CD4-positive, alpha-beta T cell (primary cell): Measurements from ENCODE around the gene FGF13. TPM values are rescaled to one million over a fixed set of nuclear protein-coding genes. Genes with fewer than 3 reads are reported as not detected.

ENCODE experiments used
- ATAC-seq: fragments of 200-7000 bp; cut with Tn5 transposase; one replicate; pipeline ENCODE4 v1.10.0; 2022; ENCODE audit warnings: mild to moderate bottlenecking; ENCODE audit not compliant: poor library complexity
- CTCF ChIA-PET: fragments of 350-600 bp; sonication (Branson Sonifier 250); formaldehyde crosslinking; loops from one replicate; lab custom pipeline; 2021; ENCODE audit warnings: antibody characterized with exemption, inconsistent platforms; lab: Charles Lee
- POLR2A ChIA-PET: fragments of 350-600 bp; sonication (Branson Sonifier 250); formaldehyde crosslinking; loops from one replicate; lab custom pipeline; 2021; ENCODE audit warnings: antibody characterized with exemption, inconsistent platforms; lab: Charles Lee
- DNase-seq, 14 experiments: peaks; one replicate each; pipeline ENCODE4 v3.0.0-alpha.2; 2013 to 2020; ENCODE audit warnings: mixed read lengths in 2 of 14
- H3K27ac ChIP-seq, 2 donors: one replicate each; pipeline versions ENCODE4 v1.5.1 to v1.7.0; 2013; ENCODE audit warnings: low read length in 2 of 2, low read depth in 1 of 2, mild to moderate bottlenecking in 1 of 2
- H3K27me3 ChIP-seq, 2 experiments: 1 replicate in 1 of 2; 2 replicates in 1 of 2; pipeline versions ENCODE4 v1.6.1 to v1.7.0; 2013; ENCODE audit warnings: low read length in 2 of 2, control low read depth in 1 of 2, mild to moderate bottlenecking in 1 of 2, moderate library complexity in 1 of 2; ENCODE audit not compliant: insufficient read depth in 2 of 2, control insufficient read depth in 1 of 2
- H3K36me3 ChIP-seq: one replicate; pipeline ENCODE4 v1.6.1; 2013; ENCODE audit warnings: low read length, control low read depth; ENCODE audit not compliant: insufficient read depth
- H3K4me1 ChIP-seq: one replicate; pipeline ENCODE4 v1.6.1; 2013; ENCODE audit warnings: low read length, control low read depth; ENCODE audit not compliant: insufficient read depth
- H3K4me3 ChIP-seq: one replicate; pipeline ENCODE4 v1.5.1; 2013; ENCODE audit warnings: mild to moderate bottlenecking, low read length, moderate library complexity
- H3K9me3 ChIP-seq, 2 experiments: 1 replicate in 1 of 2; 2 replicates in 1 of 2; pipeline versions ENCODE4 v1.6.1 to v1.7.0; 2013; ENCODE audit warnings: low read length in 2 of 2, mild to moderate bottlenecking in 2 of 2, control low read depth in 1 of 2, moderate library complexity in 1 of 2; ENCODE audit not compliant: control insufficient read depth in 1 of 2, insufficient read depth in 1 of 2
- H3K27ac Mint-ChIP-seq: one replicate; pipeline ENCODE4 v1.8.0; 2020; ENCODE audit warnings: mixed read lengths
- H3K27me3 Mint-ChIP-seq: one replicate; pipeline ENCODE4 v1.8.0; 2021; ENCODE audit warnings: mixed read lengths
- H3K36me3 Mint-ChIP-seq: one replicate; pipeline ENCODE4 v1.8.0; 2021; ENCODE audit warnings: low read depth, mixed read lengths
- H3K4me1 Mint-ChIP-seq: one replicate; pipeline ENCODE4 v1.8.0; 2021; ENCODE audit warnings: low read depth, mixed read lengths
- H3K4me3 Mint-ChIP-seq: one replicate; pipeline ENCODE4 v1.8.0; 2020; ENCODE audit warnings: mild to moderate bottlenecking, mixed read lengths
- H3K9me3 Mint-ChIP-seq: one replicate; pipeline ENCODE4 v1.8.0; 2020; ENCODE audit warnings: mixed read lengths
- CTCF ChIP-seq: fragments of 200-600 bp; IDR thresholded peaks from one replicate; pipeline ENCODE4 v1.8.0; 2022; ENCODE audit warnings: antibody characterized with exemption, mild to moderate bottlenecking
- intact Hi-C, 2 experiments: fragments of 100-400 bp; cut with DNase I in 1 of 2; cut with micrococcal nuclease in 1 of 2; formaldehyde crosslinking; loops; one replicate each; pipeline versions ENCODE4 v1.15.1 to v1.9.0; 2023 to 2025; cut with DNase I, micrococcal nuclease
- polyA plus RNA-seq, 2 donors: library from polyadenylated mRNA; unstranded; fragments of 120-200 nt; gene quantifications; one replicate each; pipeline ENCODE4 v1.2.1, GENCODE V29; 2013
- total RNA-seq, 174 experiments: library from RNA in 2 of 174; stranded (reverse) in 2 of 174; gene quantifications; one replicate each; pipeline ENCODE4 v1.2.3 and lab custom pipeline; 2021 to 2026

Gene FGF13
- total RNA-seq = not detected
- not detected for polyA plus RNA-seq (2013, experiment 1 of 2)
- polyA plus RNA-seq (2013, experiment 2 of 2) = 1.5 TPM
- total RNA-seq (lab: John Stamatoyannopoulos, UW) = 0 to 0.32 (median 0) reads per million in 172 experiments

- Histone ChIP-seq H3K27ac (no peak within 1 kb of the TSS), H3K4me3 (no peak within 1 kb of the TSS), H3K9me3 (no peaks in the 10 kb centered on the region), H3K36me3 (no peaks in the 10 kb centered on the region), H3K27me3 (peaks cover 11 to 14% of the 10 kb centered on the region in 2 experiments), H3K4me1 (no peaks in the 10 kb centered on the region)
- Mint-ChIP-seq H3K4me1 (no peaks in the 10 kb centered on the region), H3K27ac (no peak within 1 kb of the TSS), H3K4me3 (no peak within 1 kb of the TSS), H3K27me3 (peaks cover 52% of the 10 kb centered on the region), H3K36me3 (no peaks in the 10 kb centered on the region), H3K9me3 (no peaks in the 10 kb centered on the region)
- intact Hi-C loops = no loop called here
- ATAC-seq (no peak), DNase-seq (no peak)
- ChIA-PET CTCF (no interaction called here), POLR2A (no interaction called here)
- no peak for TF ChIP-seq CTCF
Observed at GRCh38 chrX:138711399-138712347, at the start of gene FGF13. FGF13 (minus strand) TSS chrX:138711717; CDS start chrX:138711003, 714 bp downstream.

- CTCF ChIA-PET = no interaction called here
- H3K27ac ChIP-seq = no peak overlapping the region
- ATAC-seq (no peak), DNase-seq (no peak)
- H3K36me3 Mint-ChIP-seq = no peaks in the 10 kb centered on the region
- no peaks in the 10 kb centered on the region for H3K9me3 ChIP-seq
- H3K27me3 Mint-ChIP-seq = no peaks in the 10 kb centered on the region
- no peak for TF ChIP-seq CTCF
- intact Hi-C loops = no loop called here
- H3K4me3 Mint-ChIP-seq = no peak overlapping the region
- no peaks in the 10 kb centered on the region for H3K27me3 ChIP-seq
- no peaks in the 10 kb centered on the region for H3K4me1 ChIP-seq
- H3K36me3 ChIP-seq = no peaks in the 10 kb centered on the region
- H3K4me1 Mint-ChIP-seq = no peaks in the 10 kb centered on the region
- H3K4me3 ChIP-seq = no peak overlapping the region
- H3K27ac Mint-ChIP-seq = no peak overlapping the region
- no peaks in the 10 kb centered on the region for H3K9me3 Mint-ChIP-seq
- POLR2A ChIA-PET = no interaction called here
Observed at GRCh38 chrX:138759217-138759943, 47.9 kb upstream of the FGF13 start.

GRCh38 chrX:138756234-138756633, 44.7 kb upstream of the FGF13 start:
- no peak for TF ChIP-seq CTCF
- ATAC-seq = no peak
- no peak overlapping the region for H3K27ac Mint-ChIP-seq
- Histone ChIP-seq H3K9me3 (no peaks in the 10 kb centered on the region), H3K36me3 (no peaks in the 10 kb centered on the region), H3K27ac (no peak overlapping the region), H3K27me3 (no peaks in the 10 kb centered on the region), H3K4me3 (no peak overlapping the region), H3K4me1 (no peaks in the 10 kb centered on the region)
- no peaks in the 10 kb centered on the region for H3K4me1 Mint-ChIP-seq
- no peak for DNase-seq
- H3K36me3 Mint-ChIP-seq = no peaks in the 10 kb centered on the region
- H3K27me3 Mint-ChIP-seq = no peaks in the 10 kb centered on the region
- ChIA-PET CTCF (no interaction called here), POLR2A (no interaction called here)
- no peaks in the 10 kb centered on the region for H3K9me3 Mint-ChIP-seq
- H3K4me3 Mint-ChIP-seq = no peak overlapping the region
- intact Hi-C loops = no loop called here
